Lung (tissue), 12 donors: Measurements from ENCODE around the gene CEBPE. TPM values are rescaled to one million over a fixed set of nuclear protein-coding genes. Genes with fewer than 3 reads are reported as not detected.

Source experiments
- ATAC-seq: fragments of 200-7000 bp; cut with Tn5 transposase; one replicate; pipeline ENCODE4 v1.9.1; 2020; ENCODE audit warnings: moderate number of reproducible peaks; ENCODE audit not compliant: insufficient read depth, low FRiP score
- DNase-seq, 3 donors: peaks; one replicate each; pipeline ENCODE4 v3.0.0-alpha.2; 2013 to 2017
- H3K27ac ChIP-seq, 2 donors: one replicate each; pipeline ENCODE4 v1.5.1; 2013; ENCODE audit warnings: mild to moderate bottlenecking in 2 of 2, moderate library complexity in 2 of 2, control low read depth in 1 of 2, inconsistent platforms in 1 of 2, low read depth in 1 of 2, low read length in 1 of 2
- H3K27me3 ChIP-seq, 3 donors: one replicate each; pipeline ENCODE4 v1.5.1; 2013; ENCODE audit warnings: low read length in 2 of 3; ENCODE audit not compliant: control insufficient read depth in 3 of 3, insufficient read depth in 3 of 3
- H3K36me3 ChIP-seq, 4 donors: one replicate each; pipeline ENCODE4 v1.5.1; 2013; ENCODE audit warnings: low read length in 4 of 4, mild to moderate bottlenecking in 1 of 4, moderate library complexity in 1 of 4; ENCODE audit not compliant: control insufficient read depth in 4 of 4, insufficient read depth in 4 of 4
- H3K4me1 ChIP-seq, 5 donors: one replicate each; pipeline ENCODE4 v1.5.1; 2013; ENCODE audit warnings: low read length in 5 of 5, mild to moderate bottlenecking in 2 of 5, moderate library complexity in 1 of 5; ENCODE audit not compliant: control insufficient read depth in 5 of 5, insufficient read depth in 5 of 5
- H3K4me3 ChIP-seq: one replicate; pipeline ENCODE4 v1.5.1; 2013; ENCODE audit warnings: mild to moderate bottlenecking, control low read depth, moderate library complexity
- H3K9ac ChIP-seq, 2 donors: one replicate each; pipeline ENCODE4 v1.5.1; 2013; ENCODE audit warnings: low read length in 2 of 2, control low read depth in 1 of 2; ENCODE audit not compliant: insufficient read depth in 1 of 2
- H3K9me3 ChIP-seq, 4 donors: one replicate each; pipeline ENCODE4 v1.5.1; 2013; ENCODE audit warnings: low read length in 3 of 4, mild to moderate bottlenecking in 1 of 4, moderate library complexity in 1 of 4; ENCODE audit not compliant: control insufficient read depth in 4 of 4, insufficient read depth in 3 of 4
- CTCF ChIP-seq: IDR thresholded peaks from 2 replicates; pipeline ENCODE4 v1.5.1; 2012; ENCODE audit warnings: mild to moderate bottlenecking; ENCODE audit errors: control extremely low read depth, extremely low read depth
- WGBS, 2 donors: extraction: QIAGEN DNeasy Blood & Tissue Kit; methylation state at CpG; one replicate each; pipeline ENCODE4 v1.1.7; 2013; 5-methylcytosine and 5-hydroxymethylcytosine counted together
- polyA plus RNA-seq, 2 donors: library from polyadenylated mRNA; stranded (reverse); fragments of 200-250 nt; gene quantifications; one replicate each; pipeline ENCODE4 v1.2.1, GENCODE V29; 2013
- total RNA-seq, 2 donors: library from RNA; depleted of rRNA in 1 of 2; stranded (reverse); fragments of >200 nt in 1 of 2; gene quantifications; one replicate each; pipeline ENCODE4 v1.2.1, GENCODE V29; 2014 to 2021
- donor health status: control.
- donor health status: control.
- donor health status: Bipolar disorder and iron deficiency.
- donor health status: healthy.
- donor health status: DM: yes; HTN: yes; CAD: no.

CEBPE gene
- total and polyA plus RNA-seq, 4 donors, result 0.16 to 3.5 (median 0.67) TPM; not detected in 1

- ATAC-seq, result no peak
Observed at GRCh38 chr14:23162005-23162404, 43.0 kb upstream of the CEBPE start.

GRCh38 chr14:23160924-23161522 is 42.0 kb upstream of the CEBPE start:
- no peak overlapping the region for H3K4me3 ChIP-seq
- H3K4me1 ChIP-seq, result peaks cover 0 to 54% (median 16%) of the 10 kb centered on the region in 5 donors
- 20 to 34% methylated on average over 11 of the region's 11 CpGs for WGBS, 2 donors
- TF ChIP-seq CTCF, result no peak
- H3K9ac ChIP-seq, result peak overlapping the region in 1 of 2 donors; percentile 50
- H3K36me3 ChIP-seq, result peaks cover 0 to 35% (median 10%) of the 10 kb centered on the region in 4 donors
- H3K9me3 ChIP-seq, result no peaks in the 10 kb centered on the region
- H3K27me3 ChIP-seq, result no peaks in the 10 kb centered on the region
- ATAC-seq (peak; percentile 70), DNase-seq (peak; percentile 81 to 96 (median 93))
- peak overlapping the region in 1 of 2 donors; percentile 44 for H3K27ac ChIP-seq

More at GRCh38 chr14:23162005-23162404, 43.0 kb upstream of the CEBPE start:
- Histone ChIP-seq H3K9ac (no peak overlapping the region), H3K4me3 (no peak overlapping the region), H3K36me3 (peaks cover 0 to 35% (median 10%) of the 10 kb centered on the region in 4 donors), H3K9me3 (no peaks in the 10 kb centered on the region), H3K27me3 (no peaks in the 10 kb centered on the region), H3K27ac (no peak overlapping the region), H3K4me1 (peaks cover 0 to 51% (median 16%) of the 10 kb centered on the region in 5 donors)
- no peak for DNase-seq
- no peak for TF ChIP-seq CTCF
- 50 to 66% methylated on average over 5 of the region's 5 CpGs for WGBS, 2 donors

GRCh38 chr14:23159532-23159931 is 40.5 kb upstream of the CEBPE start:
- Histone ChIP-seq H3K27ac (no peak overlapping the region), H3K9ac (no peak overlapping the region), H3K4me3 (no peak overlapping the region), H3K36me3 (peaks cover 0 to 26% (median 6%) of the 10 kb centered on the region in 4 donors), H3K27me3 (no peaks in the 10 kb centered on the region), H3K9me3 (no peaks in the 10 kb centered on the region), H3K4me1 (peaks cover 0 to 68% (median 29%) of the 10 kb centered on the region in 5 donors)
- TF ChIP-seq CTCF, result no peak
- 15 to 41% methylated on average over 1 of the region's 1 CpG for WGBS, 2 donors
- ATAC-seq, result no peak
- DNase-seq, result peak in 1 of 3 donors; percentile 83
